Epithelial cell of esophagus (primary cell): Measurements from ENCODE around the gene VDR.

Experiments used
- DNase-seq: peaks from one replicate; pipeline ENCODE4 v3.0.0; 2010; ENCODE audit warnings: low read depth
- H3K4me3 ChIP-seq: 2 replicates; pipeline ENCODE4 v1.5.1; 2011; ENCODE audit warnings: mild to moderate bottlenecking, low read length, control low read depth
- TF ChIP-seq, protein P1 (sequence below): IDR thresholded peaks from 2 replicates; pipeline ENCODE4 v1.5.1; 2011; ENCODE audit warnings: low read depth, mild to moderate bottlenecking, low read length, control low read depth, inconsistent platforms; ENCODE audit not compliant: insufficient read depth; ENCODE audit errors: missing control alignments

The VDR gene

DNA sequence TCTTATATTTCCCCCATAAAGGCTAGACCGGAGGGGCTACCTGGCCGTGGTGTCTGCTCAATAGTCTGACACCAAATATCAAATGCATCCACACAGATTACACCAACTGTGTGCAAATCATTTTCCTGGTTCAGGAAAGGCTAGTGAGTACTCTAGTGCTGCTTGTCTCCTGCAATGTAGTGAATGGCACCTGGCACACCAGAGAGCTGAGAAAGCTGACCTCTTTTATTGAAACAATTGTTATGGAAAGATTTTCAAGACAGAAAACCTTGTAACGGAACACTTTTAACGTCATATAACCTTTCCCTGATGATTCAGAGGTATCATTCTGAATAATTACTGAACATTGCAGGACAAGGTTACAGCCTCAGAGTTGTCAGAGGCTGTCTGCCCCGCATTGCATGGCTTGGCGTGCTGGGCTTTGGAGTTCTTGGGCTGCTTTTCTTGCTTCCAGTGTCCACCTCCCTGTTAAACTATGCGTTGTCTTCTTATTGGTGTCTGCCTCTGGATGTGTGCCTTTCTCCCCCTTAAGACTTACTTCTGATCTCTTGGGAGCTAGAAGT is 44.4 kb downstream of the VDR start:
- TF ChIP-seq, protein P1, sequence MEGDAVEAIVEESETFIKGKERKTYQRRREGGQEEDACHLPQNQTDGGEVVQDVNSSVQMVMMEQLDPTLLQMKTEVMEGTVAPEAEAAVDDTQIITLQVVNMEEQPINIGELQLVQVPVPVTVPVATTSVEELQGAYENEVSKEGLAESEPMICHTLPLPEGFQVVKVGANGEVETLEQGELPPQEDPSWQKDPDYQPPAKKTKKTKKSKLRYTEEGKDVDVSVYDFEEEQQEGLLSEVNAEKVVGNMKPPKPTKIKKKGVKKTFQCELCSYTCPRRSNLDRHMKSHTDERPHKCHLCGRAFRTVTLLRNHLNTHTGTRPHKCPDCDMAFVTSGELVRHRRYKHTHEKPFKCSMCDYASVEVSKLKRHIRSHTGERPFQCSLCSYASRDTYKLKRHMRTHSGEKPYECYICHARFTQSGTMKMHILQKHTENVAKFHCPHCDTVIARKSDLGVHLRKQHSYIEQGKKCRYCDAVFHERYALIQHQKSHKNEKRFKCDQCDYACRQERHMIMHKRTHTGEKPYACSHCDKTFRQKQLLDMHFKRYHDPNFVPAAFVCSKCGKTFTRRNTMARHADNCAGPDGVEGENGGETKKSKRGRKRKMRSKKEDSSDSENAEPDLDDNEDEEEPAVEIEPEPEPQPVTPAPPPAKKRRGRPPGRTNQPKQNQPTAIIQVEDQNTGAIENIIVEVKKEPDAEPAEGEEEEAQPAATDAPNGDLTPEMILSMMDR = no peak
- H3K4me3 ChIP-seq = no peak overlapping the region
- no peak for DNase-seq

DNA sequence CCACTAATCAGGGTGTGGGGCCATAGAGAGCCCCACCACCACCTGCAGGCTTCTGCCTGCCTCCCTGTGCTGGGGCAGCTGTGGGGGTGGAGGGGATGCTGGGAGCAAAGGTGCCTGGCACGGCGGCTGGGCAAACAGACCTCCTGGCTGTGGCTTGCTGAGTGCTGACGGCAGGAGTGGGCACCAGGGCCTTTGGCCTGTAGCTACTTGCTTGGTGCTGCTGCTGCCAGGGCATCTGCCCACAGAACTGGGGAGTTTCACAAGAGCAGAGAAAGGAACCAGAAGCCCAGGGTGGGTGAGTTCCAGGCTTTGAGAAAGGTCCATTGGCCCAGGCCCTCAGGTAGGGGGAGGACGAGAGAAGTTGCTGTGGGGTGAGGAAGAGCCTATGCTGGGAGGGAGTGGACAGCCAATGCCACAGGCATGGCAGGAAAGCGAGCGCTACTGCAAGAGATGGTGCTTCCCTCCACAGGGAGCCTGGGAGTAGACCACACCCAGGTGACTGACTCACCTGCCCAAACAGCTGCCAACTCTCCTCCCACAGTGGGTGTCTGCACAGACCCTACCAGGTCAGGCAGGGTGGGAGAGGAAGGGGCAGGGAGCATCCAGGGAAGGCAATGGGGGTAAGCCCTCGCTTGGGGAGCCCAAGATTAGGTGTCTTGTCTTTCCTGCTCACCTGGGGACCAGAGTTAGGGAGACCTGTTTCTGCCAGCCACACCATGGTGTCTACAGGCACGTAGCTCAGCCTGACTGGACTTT is 46.1 kb downstream of the VDR start:
- no peak overlapping the region for H3K4me3 ChIP-seq
- DNase-seq = peak; percentile 82
- TF ChIP-seq, protein P1 = no peak

DNA sequence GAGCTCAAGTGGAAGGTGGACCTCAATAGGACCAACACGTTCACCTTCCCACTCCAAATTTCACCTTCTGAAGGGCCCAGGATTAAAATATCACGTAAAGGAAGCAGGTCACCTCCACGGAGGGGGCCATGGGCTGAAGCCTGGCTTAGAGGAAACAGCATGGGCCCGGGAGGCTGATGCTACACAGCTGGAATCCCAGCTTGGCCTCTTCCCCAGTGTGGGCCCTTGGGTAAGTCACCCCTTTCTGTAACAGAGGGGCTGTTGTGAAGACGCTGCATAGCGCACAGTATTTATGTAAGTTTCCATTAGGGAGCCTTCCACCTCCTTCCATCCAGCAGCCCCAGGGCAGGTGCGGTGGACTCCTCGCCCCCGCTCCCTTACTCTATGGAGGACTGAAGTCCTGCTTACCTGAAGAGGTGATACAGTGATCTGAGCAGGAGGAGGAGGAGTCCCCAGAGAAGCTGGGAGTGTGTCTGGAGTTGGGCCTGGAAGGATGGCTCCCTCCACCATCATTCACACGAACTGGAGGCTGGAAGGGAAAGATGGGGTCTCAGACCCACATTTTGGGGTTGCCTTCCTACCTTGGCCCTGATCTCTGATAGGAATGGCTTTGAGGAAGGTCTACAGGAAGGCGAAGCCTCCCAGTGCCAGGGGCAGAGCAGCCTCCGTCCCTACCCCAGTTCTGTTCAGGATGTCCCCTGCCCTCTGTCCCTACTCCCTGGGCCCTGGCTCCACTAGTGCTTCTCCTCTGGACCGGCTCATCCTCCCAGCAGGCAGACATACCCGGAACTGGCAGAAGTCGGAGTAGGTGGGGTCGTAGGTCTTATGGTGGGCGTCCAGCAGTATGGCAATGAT is 47.8 kb downstream of the VDR start:
- H3K4me3 ChIP-seq = no peak overlapping the region
- no peak for DNase-seq
- TF ChIP-seq, protein P1 = no peak

DNA sequence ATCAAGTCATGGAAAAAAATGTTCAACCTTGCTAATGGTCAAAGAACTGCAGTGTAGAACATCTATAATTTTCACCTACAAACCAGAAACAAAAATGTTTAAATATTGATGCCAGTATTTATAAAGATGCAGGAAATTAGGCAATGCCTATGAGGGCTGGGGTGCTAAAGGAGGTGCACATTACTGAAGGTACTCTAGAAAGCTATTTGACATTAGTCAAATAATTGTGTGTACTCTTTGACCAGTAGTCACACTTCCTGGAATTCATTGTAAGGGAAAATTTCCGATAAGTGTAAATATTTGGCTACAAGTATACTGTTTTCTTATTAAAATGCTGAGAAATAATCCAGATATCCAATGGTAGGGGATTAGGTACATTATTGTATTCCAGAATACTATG is 48.7 kb downstream of the VDR start:
- no peak for DNase-seq
- TF ChIP-seq, protein P1 = no peak
- no peak overlapping the region for H3K4me3 ChIP-seq

DNA sequence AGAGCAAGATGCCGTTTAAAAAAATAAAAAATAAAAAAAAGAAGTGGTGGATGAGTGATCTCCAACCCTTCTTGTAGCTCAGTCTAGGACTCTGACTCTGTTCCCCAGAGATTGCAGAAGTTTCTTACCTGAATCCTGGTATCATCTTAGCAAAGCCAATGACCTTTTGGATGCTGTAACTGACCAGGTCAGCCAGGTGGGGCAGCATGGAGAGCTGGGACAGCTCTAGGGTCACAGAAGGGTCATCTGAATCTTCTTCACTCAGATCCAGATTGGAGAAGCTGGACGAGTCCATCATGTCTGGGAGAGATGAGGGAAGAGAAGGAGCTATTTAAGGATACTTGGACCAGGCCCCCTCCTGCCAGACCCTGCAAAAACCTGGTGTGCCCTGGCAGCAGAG is 49.3 kb downstream of the VDR start:
- no peak overlapping the region for H3K4me3 ChIP-seq
- DNase-seq = no peak
- TF ChIP-seq, protein P1 = no peak

DNA sequence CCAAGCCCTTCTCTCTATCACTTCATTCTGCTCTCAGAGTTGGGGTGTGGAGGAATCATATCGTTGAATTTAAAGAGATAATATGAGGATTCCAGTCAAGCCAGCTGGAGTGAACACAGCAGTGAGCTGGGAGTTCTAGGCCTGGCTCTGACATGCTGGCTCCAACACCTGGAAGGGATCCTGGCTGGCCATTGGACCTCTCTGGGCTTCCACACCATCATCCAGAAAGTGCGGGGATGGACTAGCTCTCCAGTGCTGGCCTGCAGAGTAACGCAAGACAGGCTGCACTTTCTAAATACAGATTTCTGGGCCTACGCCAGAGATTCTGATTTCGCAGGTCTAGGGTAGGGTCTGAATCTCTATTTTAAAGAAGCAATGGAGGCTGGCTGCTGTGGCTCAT is 50.3 kb downstream of the VDR start:
- TF ChIP-seq, protein P1 = no peak
- DNase-seq = no peak

More for the DNA sequence above, 50.3 kb downstream of the VDR start:
- no peak overlapping the region for H3K4me3 ChIP-seq
